NCI-H510A (cell line): Measurements from ENCODE around the gene TIMM23.
"Not testable (repeated sequence)": the region's sequence is repeated elsewhere in the genome, so short reads cannot be mapped to it uniquely, and the experiment has no call there.

Source experiments
- DNase-seq: peaks from one replicate; lab custom pipeline; 2025; lab: John Stamatoyannopoulos, UW

TIMM23 gene

GRCh38 chr10:45997557-45997956 is 25.3 kb downstream of the TIMM23 start:
- no peak for DNase-seq

- no peak for DNase-seq
Measured at GRCh38 chr10:45997994-45998763, 25.9 kb downstream of the TIMM23 start.

DNA sequence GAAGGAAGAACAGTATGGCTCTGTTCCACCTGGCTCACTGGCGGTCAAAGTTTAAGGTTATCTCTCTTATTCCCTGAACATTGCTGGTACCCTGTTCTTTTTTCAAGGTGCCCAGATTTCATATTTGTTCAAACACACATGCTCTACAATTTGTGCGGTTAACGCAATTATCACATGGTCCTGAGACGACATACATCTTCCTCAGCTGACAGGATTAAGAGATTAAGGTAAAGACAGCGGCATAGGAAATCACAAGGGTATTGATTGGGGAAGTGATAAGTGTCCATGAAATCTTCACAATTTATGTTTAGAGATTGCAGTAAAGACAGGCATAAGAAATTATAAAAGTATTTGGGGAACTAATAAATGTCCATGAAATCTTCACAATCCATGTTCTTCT is 27.7 kb downstream of the TIMM23 start:
- DNase-seq: not testable (repeated sequence)

DNA sequence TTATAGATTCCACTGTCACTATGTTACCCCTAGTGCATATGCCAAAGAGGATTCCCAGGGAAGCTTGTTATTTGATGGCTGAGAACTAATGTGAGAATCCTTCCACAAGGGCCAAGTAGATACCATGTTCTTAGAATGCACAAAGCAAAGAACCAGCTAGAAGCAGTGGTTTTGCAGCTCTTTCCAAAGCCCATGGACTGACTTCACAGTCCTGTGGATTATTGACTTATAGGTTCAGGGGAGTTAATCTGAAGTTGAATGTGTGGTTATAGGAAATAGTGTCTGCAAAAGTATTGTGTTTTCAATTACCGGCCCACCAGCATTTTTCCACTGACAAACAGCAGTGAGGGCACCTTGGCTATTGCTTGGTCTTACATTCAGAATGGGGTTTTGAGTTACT is 28.2 kb downstream of the TIMM23 start:
- DNase-seq: no peak

GRCh38 chr10:46001187-46001756 is 29.0 kb downstream of the TIMM23 start:
- DNase-seq: no peak

- DNase-seq: not testable (repeated sequence)
Measured at GRCh38 chr10:46002189-46002687, 29.9 kb downstream of the TIMM23 start.

DNA sequence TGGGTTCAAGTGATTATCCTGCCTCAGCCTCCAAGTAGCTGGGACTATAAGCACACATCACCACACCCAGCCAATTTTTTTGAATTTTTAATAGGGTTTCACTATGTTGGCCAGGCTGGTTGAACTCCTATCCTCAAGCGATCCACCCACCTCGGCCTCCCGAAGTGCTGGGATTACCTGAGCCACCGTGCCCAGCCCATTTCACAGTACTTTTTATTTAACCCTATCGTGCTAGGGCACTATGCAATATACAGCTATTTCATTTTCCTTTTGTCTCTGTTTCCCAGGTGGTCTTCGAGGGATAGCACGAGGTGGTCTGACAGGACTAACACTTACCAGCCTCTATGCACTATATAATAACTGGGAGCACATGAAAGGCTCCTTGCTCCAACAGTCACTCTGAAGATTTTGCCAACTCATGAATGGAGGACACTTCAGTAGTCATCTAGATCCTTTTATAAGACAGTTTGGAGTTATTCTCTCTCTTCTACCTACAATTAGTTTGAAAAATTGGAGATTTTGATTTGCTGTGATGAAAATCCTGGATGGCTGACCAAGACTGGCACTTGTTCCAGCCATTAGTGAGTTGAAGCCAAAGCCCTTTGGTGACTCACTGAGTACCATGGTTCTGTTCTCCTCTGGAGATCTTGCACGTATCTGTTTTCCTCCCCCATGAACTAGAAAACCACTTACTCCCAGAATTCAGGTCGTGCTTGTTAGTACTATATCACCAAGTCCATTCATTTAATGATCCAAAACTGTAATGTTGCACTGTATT is 30.8 kb downstream of the TIMM23 start:
- DNase-seq: no peak

- no peak for DNase-seq
Measured at GRCh38 chr10:46004963-46005362, 32.7 kb downstream of the TIMM23 start.

- no peak for DNase-seq
Measured at GRCh38 chr10:46005383-46005782, 33.1 kb downstream of the TIMM23 start.

DNA sequence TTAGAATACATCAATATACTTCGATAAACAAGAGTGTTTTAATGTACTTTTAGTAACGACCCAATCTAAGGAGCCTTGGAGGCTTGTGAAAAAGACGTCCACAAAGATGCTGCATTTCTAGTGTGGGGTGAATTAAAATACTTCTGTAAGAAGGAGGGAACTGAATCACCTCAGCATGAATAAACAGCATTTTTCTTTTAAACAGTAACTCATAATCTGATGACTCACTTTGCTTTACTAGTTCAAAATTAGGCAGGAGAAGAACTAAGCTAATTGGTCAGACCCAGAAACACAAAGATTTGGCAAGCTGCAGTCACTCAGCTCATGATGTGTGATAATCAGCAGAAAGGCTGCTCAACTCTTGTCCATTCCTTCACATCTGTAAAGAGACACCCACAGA is 33.9 kb downstream of the TIMM23 start:
- no peak for DNase-seq

DNA sequence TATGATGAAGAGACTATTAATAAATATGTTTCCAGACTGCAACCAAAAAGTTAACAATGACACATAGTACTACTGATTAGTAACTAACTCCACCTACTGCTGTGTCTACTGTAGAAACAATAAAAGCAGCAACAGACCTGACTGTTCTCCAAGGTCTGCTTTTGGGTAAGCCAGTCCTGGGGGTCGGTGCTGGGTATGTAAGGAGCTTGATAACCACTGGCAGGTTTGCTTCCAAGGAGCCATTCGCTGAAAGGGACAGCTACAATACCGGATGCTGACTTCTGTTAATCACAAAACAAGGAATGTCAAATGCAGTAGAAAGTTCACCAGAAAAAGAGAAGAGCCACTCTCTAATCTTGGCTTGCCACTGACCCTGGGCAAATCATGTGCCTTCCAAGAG is 40.5 kb downstream of the TIMM23 start:
- DNase-seq: no peak

DNA sequence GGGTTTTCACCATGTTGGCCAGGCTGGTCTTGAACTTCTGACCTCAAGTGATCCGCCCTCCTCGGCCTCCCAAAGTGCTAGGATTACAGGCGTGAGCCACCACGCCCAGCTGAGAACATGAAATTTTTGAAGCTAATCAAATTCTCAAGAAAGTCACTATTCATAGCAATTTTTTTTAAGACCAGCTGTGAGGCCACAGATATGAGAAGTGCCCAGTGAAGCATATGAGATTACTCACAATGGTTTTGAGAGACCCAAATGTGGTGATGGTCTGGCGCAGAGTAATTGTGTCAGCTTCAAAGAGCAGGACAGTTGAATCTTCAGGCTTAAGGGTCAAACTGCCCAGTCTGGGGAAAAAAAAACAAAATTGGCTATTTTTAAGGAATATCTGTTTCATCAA is 41.9 kb downstream of the TIMM23 start:
- DNase-seq: no peak

DNA sequence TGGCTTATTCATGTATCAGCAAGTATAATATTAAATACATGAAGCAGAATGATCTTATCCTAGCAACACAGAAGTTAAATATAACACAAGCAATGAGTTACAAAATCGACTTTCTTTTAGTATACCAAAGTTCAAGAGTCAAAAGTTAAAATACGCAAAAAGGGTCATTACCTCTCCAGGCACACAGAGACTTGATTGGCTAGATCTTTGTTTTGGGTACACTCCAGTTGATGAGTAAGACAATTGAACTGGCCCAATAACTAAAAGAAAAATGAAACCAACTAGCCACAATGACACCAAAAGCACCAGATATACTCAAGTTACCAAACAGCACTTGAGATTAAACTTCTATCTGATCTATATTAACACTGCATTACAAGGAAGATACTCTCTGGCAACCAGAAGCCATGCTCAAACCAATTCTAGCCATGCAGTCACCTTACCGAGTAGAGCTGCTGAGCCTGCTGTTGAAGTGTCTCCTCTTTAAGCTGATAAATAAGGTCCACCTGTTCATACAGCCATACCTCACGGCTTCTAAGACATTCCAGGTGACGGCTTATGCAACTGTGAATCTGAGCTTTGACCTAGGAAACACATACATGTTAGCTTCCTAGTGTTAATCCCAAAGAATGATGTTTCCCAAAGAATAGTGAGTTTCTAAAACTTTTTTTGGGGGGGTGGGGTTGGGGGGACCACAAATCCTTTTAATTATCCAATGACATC is 42.6 kb downstream of the TIMM23 start:
- no peak for DNase-seq

DNA sequence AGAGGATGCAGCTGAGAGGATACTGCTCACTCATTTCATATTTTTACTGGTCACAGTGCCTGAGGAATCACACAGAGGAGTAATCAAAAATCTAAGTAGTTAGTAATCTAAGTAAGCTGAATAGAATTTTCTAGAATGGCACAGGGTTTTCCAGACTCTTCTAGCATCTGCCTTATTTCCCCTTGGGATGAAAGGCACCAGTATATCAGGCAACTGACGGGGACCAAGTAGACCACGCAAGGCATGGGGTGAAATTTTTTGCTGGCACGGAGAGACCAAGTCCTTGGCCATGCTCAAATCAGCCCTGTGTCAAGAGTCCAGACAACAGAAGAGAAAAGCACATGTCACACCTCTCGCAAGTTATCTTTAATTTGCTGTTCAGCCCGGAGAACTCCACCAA is 43.9 kb downstream of the TIMM23 start:
- no peak for DNase-seq

GRCh38 chr10:46016811-46017210 is 44.5 kb downstream of the TIMM23 start:
- no peak for DNase-seq

- DNase-seq: no peak
Measured at GRCh38 chr10:46017733-46018132, 45.4 kb downstream of the TIMM23 start.

DNA sequence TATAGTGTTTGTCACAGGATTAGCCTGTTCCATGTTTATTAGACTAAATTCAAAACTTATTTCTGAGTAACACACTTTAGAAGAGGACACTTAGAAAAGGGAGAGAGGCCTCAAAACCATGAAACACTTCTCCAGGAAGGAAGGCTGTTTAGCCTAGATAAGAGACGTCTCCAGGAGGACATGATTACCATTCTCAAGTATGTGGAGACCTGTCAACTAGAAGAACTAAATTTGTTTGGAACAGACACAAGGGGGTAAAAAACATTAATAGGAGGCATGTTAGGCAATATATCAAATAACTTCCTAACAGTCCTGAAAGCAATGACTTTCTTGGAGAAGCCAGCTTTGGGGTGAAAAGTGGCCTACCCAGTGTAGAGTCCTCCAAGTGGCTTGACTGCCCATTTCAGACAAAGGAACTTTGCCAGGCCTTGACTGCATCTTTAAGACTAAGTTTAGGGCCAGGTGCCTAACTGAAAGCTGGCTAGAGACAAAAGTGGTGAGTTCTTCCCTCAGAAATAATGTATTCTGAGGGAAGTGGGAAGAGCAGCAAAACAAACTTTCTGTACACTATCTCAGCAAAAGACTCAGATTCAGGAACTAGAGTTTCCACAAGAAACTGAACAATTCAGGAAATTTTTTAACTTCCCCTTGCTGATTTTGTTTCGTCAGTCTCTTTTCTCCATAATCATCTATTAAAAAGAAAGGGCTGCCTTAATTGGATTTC is 46.3 kb downstream of the TIMM23 start:
- DNase-seq: no peak

GRCh38 chr10:46019177-46019528 is 46.9 kb downstream of the TIMM23 start:
- no peak for DNase-seq

DNA sequence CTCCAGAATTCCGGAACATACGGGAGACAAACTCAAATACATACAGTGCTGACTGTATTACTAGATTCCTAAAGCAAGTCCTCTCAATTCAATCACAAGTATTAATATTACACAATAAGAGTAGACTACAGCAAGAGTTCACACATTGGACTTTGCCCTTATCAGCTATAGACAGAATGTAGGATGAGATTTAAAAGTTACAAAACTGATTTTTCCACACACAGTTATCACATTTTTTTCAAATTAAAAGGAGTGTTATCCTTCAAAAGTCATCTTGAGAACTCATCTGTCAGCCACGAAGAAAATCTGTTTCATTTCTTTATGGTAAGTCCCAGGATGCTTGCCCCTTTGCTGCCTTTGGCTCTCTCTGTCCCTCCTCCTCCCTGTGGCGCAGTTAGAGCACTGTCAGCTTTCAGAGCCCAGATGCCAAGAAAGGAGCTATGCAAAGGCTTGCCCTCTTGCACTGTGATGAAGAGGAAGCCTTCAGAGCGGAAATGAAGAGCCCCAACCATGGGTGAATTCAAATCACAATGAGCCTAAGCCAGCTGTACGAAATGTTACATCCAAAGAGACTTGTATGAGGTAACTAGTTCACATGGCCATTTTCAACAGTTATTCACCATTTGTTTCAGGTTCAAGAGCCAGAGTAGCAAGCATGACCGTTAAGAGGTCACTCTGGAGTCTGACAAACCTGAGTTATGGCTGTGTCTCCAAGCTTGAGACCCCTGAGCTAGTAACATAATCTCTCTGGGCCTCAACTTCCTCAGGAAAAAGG is 47.5 kb downstream of the TIMM23 start:
- no peak for DNase-seq

DNA sequence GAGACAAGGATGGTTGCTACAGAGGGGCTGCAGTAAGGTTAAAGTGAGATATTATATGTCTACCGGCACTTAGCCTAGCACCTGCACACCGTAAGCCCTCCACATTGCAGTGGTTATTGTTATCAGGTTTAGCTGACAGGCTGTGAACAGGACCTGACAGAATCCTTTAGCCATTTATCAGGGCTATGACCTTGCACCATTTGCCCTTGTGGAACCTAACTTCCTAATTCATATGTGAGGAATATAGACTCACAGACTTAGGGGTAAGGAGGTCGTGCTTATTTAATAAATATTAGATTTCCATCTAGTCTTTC is 48.0 kb downstream of the TIMM23 start:
- no peak for DNase-seq
